ENCODE measurements around the gene LCA5L. TPM values are rescaled to one million over a fixed set of nuclear protein-coding genes. Genes with fewer than 3 reads are reported as not detected.
A peak's percentile ranks its signal among the peaks of the same experiment; 100 is the strongest.

Gene LCA5L
- total RNA-seq, 1 donor, result 2.2 TPM

DNA sequence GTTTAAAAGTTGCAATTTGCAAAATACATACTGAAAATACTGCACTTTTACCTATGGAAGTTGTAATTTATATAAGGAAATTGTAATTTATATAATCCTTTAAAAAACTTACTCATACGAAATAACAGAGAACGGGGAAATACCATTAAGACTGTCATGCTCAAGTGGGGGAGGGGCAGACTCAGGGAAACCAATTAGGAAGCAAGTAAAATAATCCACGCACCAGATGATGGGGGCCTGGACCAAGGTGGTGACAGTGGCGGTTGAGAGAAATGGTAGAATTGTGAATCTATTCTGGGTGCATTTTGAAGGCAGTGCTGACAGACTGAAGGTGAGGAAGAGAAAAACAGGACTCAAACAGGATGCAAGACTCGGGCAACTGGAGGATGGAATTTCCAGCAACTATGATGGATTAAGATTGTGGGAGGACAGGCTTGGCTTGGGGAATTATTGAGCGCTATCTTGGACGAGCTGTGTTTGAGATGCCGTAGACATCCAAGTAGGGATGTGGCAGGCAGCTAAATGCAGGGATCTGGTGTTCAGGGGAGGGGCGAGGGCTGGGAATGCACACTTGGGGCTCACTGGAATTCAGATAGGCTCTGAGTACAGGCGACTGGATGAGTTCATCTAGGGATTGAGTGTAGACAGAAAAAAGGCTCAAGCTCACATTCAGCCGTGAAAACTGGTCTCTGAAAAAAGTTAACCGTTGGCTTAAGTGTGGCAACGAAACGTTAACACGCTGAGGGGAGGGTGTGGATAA lies 977 bp downstream of the LCA5L start:
- DNase-seq (ENCODE audit: insufficient read length, low spot score, missing footprints), result no peak
- H2AFZ ChIP-seq (ENCODE audit: low read length), result peak overlapping the region; percentile 95
- TF ChIP-seq CTCF (IDR thresholded peaks at IDR 0.05; ENCODE audit: extremely low read depth, low read depth, low read length), result no peak
- H3K9me3 ChIP-seq (ENCODE audit: low read depth, low read length), result no peaks in the 10 kb centered on the region
- peaks cover 3% of the 10 kb centered on the region for H3K27me3 ChIP-seq (ENCODE audit: insufficient read depth, low read length)
- H3K79me2 ChIP-seq (ENCODE audit: insufficient read depth, low read length), result no peaks in the 10 kb centered on the region
- H3K4me2 ChIP-seq (ENCODE audit: insufficient read depth, low read length), result peak overlapping the region; percentile 81
- H3K36me3 ChIP-seq (ENCODE audit: insufficient read depth, low read length), result no peaks in the 10 kb centered on the region
- peak overlapping the region; percentile 93 for H3K27ac ChIP-seq (ENCODE audit: low read depth, low read length)
- H4K20me1 ChIP-seq (ENCODE audit: insufficient read depth, low read length), result no peaks in the 10 kb centered on the region
- peak overlapping the region; percentile 98 for H3K4me3 ChIP-seq (ENCODE audit: insufficient read depth, low read length)
- H3K4me1 ChIP-seq (ENCODE audit: insufficient read depth, low read length), result peaks cover 11% of the 10 kb centered on the region

DNA sequence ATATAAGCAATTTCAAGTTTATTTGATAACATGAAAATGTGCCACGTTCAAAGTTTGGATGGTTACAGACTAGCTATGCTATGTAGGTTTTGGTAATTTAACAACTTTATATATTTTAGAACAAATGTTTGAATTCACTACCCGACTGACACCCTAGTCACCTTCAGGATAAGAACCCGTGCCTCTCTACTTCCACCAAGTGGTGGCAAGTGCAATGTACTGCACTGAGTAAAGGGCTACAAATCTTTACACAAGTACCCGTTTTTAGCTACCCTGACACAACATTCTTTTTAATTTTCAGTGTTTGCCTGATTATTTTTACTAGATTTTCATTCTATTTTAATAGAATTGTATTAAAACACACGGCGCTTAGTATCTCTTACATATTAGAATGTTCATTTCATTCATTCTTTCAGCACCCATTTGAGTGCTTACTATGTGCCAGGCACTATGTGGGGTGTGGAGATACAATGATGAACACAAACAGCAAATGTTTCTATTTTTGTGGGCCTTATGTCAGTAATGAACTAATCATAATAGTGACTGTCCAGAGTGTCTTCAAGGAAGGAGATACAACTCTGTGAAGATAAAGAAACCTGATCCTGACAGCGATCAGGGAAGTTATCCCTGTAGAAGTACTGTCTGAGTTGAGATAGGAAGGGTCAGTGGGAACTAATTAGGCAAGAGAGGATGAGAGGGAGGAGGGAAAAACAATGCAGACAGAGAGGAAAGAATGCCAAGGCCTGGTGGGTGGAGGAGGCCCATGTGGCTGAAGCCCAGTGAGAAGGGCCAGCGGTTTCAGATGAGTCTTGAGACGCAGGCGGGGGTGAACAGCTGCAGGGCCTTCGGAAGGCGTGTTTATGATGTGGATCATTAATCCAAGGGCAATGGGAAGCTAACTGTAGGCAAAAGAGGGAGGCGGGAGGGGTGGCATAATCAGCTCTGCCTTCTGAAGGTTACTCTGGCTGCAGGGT lies 3.8 kb downstream of the LCA5L start:
- H3K36me3 ChIP-seq (ENCODE audit: insufficient read depth, low read length), result no peaks in the 10 kb centered on the region
- no peak overlapping the region for H2AFZ ChIP-seq (ENCODE audit: low read length)
- no peak overlapping the region for H3K4me2 ChIP-seq (ENCODE audit: insufficient read depth, low read length)
- no peaks in the 10 kb centered on the region for H3K79me2 ChIP-seq (ENCODE audit: insufficient read depth, low read length)
- peak; percentile 86 for TF ChIP-seq CTCF (IDR thresholded peaks at IDR 0.05; ENCODE audit: extremely low read depth, low read depth, low read length)
- peaks cover 11% of the 10 kb centered on the region for H3K4me1 ChIP-seq (ENCODE audit: insufficient read depth, low read length)
- no peak overlapping the region for H3K27ac ChIP-seq (ENCODE audit: low read depth, low read length)
- no peak for DNase-seq (ENCODE audit: insufficient read length, low spot score, missing footprints)
- no peaks in the 10 kb centered on the region for H4K20me1 ChIP-seq (ENCODE audit: insufficient read depth, low read length)
- no peaks in the 10 kb centered on the region for H3K27me3 ChIP-seq (ENCODE audit: insufficient read depth, low read length)
- no peak overlapping the region for H3K4me3 ChIP-seq (ENCODE audit: insufficient read depth, low read length)
- no peaks in the 10 kb centered on the region for H3K9me3 ChIP-seq (ENCODE audit: low read depth, low read length)

DNA sequence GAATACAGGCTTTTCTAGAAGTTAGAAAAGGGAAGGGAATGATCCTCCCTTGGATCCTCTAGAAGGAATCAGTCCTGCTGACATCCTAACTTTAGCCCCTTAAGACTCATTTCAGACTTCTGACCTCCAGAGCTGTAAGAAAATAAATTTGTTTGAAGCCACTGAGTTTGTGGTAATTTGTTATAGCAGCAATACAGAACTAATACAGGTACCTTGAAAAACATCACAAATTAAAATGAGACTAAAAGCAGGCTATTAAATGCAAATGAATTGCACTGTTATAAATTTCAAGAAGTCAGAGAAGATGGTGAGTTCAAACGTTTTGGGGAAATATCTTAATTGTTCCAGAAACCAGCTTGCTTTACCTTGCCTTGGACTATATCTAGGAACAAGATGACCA lies 6.3 kb downstream of the LCA5L start:
- Histone ChIP-seq H4K20me1 (ENCODE audit: insufficient read depth, low read length) (no peaks in the 10 kb centered on the region), H3K79me2 (ENCODE audit: insufficient read depth, low read length) (no peaks in the 10 kb centered on the region), H3K4me1 (ENCODE audit: insufficient read depth, low read length) (no peaks in the 10 kb centered on the region), H3K4me2 (ENCODE audit: insufficient read depth, low read length) (no peak overlapping the region), H3K27me3 (ENCODE audit: insufficient read depth, low read length) (no peaks in the 10 kb centered on the region), H3K9me3 (ENCODE audit: low read depth, low read length) (no peaks in the 10 kb centered on the region), H2AFZ (ENCODE audit: low read length) (no peak overlapping the region), H3K27ac (ENCODE audit: low read depth, low read length) (no peak overlapping the region), H3K4me3 (ENCODE audit: insufficient read depth, low read length) (no peak overlapping the region), H3K36me3 (ENCODE audit: insufficient read depth, low read length) (no peaks in the 10 kb centered on the region)
- TF ChIP-seq CTCF (IDR thresholded peaks at IDR 0.05; ENCODE audit: extremely low read depth, low read depth, low read length), result no peak
- DNase-seq (ENCODE audit: insufficient read length, low spot score, missing footprints), result no peak

GRCh38 chr21:39434950-39435349 lies 10.6 kb downstream of the LCA5L start:
- H3K4me2 ChIP-seq (ENCODE audit: insufficient read depth, low read length), result no peak overlapping the region
- H3K4me3 ChIP-seq (ENCODE audit: insufficient read depth, low read length), result no peak overlapping the region
- H3K27ac ChIP-seq (ENCODE audit: low read depth, low read length), result no peak overlapping the region
- H3K36me3 ChIP-seq (ENCODE audit: insufficient read depth, low read length), result no peaks in the 10 kb centered on the region
- no peaks in the 10 kb centered on the region for H3K27me3 ChIP-seq (ENCODE audit: insufficient read depth, low read length)
- H3K9me3 ChIP-seq (ENCODE audit: low read depth, low read length), result no peaks in the 10 kb centered on the region
- no peak for DNase-seq (ENCODE audit: insufficient read length, low spot score, missing footprints)
- TF ChIP-seq CTCF (IDR thresholded peaks at IDR 0.05; ENCODE audit: extremely low read depth, low read depth, low read length), result no peak
- no peaks in the 10 kb centered on the region for H3K4me1 ChIP-seq (ENCODE audit: insufficient read depth, low read length)
- H2AFZ ChIP-seq (ENCODE audit: low read length), result no peak overlapping the region
- H4K20me1 ChIP-seq (ENCODE audit: insufficient read depth, low read length), result no peaks in the 10 kb centered on the region
- no peaks in the 10 kb centered on the region for H3K79me2 ChIP-seq (ENCODE audit: insufficient read depth, low read length)

All from osteoblast (primary cell).